Ascending aorta (tissue), 2 donors: ENCODE results near the gene NEIL3. TPM values are rescaled to one million over a fixed set of nuclear protein-coding genes. Genes with fewer than 3 reads are reported as not detected.

Source experiments
- DNase-seq, 2 donors: peaks; one replicate each; pipeline ENCODE4 v3.0.0-alpha.2; 2019; ENCODE audit warnings: low spot score in 2 of 2
- H3K27ac ChIP-seq, 2 donors: fragments of 200-600 bp; sonication (generic); one replicate each; pipeline ENCODE4 v1.5.1; 2016 to 2017; ENCODE audit warnings: mild to moderate bottlenecking in 1 of 2
- H3K27me3 ChIP-seq: fragments of 200-600 bp; sonication (generic); one replicate; pipeline ENCODE4 v1.5.1; 2017
- H3K36me3 ChIP-seq, 2 donors: fragments of 200-600 bp; sonication (generic); one replicate each; pipeline ENCODE4 v1.5.1; 2016
- H3K4me1 ChIP-seq, 2 donors: fragments of 200-600 bp; sonication (generic); one replicate each; pipeline ENCODE4 v1.5.1; 2016 to 2017; ENCODE audit warnings: mild to moderate bottlenecking in 1 of 2
- H3K4me3 ChIP-seq, 2 donors: fragments of 200-600 bp; sonication (generic); one replicate each; pipeline ENCODE4 v1.5.1; 2016 to 2017; ENCODE audit warnings: mild to moderate bottlenecking in 1 of 2
- H3K9me3 ChIP-seq, 2 donors: fragments of 200-600 bp; sonication (generic); one replicate each; pipeline ENCODE4 v1.5.1; 2016
- intact Hi-C: fragments of 100-400 bp; cut with DNase I; formaldehyde crosslinking; loops from one replicate; pipeline ENCODE4 v1.15.1; 2023
- total RNA-seq: library from RNA; depleted of rRNA; stranded (reverse); fragments of >200 nt; gene quantifications from one replicate; pipeline ENCODE4 v1.1.0, GENCODE V29; 2016
- TF ChIP-seq, protein P1 (sequence below), 3 experiments: fragments of 200-600 bp in 2 of 3; fragments of 450-650 bp in 1 of 3; sonication (generic) in 2 of 3; IDR thresholded peaks; one replicate each; pipeline ENCODE4 v1.5.1; 2016 to 2019; ENCODE audit warnings: antibody characterized with exemption in 3 of 3, mild to moderate bottlenecking in 1 of 3, moderate library complexity in 1 of 3

NEIL3 gene
- total RNA-seq, 1 donor from 2014 or later, result not detected

DNA sequence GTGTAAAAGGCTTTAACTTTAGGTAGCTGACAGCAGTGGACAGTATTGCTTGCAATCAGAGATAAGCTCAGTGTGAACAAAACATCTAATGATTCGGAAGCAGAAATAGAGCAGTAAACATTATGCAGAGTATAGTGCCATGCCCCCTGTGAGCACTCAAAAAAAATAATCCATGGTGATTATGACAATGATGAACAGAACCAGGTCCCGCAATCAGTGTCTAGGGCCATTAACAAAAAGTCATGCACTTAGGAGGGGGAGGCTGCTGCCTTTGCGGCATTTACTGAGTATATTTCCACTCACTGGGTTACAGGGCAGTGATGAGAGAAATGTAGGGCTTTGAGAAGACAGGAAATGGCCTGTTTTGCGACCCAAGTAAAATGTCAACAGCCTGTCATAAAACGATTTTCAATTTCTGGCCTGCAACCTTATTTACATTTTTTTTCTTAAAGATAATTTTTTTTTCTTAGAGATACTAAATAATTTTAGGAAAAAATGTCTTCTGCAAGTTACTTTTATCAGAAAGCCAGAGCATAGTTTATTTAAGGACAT is 27.3 kb upstream of the NEIL3 start:
- Histone ChIP-seq H3K4me3 (no peak overlapping the region), H3K36me3 (no peaks in the 10 kb centered on the region), H3K27ac (no peak overlapping the region), H3K27me3 (no peaks in the 10 kb centered on the region), H3K4me1 (no peaks in the 10 kb centered on the region), H3K9me3 (no peaks in the 10 kb centered on the region)
- intact Hi-C loops, result no loop called here
- no peak for DNase-seq
- TF ChIP-seq, protein P1, sequence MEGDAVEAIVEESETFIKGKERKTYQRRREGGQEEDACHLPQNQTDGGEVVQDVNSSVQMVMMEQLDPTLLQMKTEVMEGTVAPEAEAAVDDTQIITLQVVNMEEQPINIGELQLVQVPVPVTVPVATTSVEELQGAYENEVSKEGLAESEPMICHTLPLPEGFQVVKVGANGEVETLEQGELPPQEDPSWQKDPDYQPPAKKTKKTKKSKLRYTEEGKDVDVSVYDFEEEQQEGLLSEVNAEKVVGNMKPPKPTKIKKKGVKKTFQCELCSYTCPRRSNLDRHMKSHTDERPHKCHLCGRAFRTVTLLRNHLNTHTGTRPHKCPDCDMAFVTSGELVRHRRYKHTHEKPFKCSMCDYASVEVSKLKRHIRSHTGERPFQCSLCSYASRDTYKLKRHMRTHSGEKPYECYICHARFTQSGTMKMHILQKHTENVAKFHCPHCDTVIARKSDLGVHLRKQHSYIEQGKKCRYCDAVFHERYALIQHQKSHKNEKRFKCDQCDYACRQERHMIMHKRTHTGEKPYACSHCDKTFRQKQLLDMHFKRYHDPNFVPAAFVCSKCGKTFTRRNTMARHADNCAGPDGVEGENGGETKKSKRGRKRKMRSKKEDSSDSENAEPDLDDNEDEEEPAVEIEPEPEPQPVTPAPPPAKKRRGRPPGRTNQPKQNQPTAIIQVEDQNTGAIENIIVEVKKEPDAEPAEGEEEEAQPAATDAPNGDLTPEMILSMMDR (IDR thresholded peaks at IDR 0.05), result no peak

DNA sequence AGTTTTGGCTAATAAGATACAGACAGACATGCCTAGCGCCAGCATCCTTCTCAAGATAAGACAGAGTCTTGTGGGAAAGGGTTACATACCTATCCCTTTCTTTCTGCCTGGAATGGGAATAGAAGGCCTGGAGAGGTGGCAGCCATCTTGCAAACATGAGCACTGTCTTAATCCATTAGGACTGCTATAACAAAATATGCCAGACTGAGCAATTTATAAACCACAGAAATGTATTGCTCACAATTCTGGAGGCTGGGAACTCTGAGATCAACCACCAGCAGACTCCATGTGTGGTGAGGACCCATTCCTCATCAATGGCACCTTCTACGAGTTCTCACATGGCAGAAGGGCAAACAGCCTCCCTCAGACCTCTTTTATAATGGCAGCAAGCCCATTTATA is 26.5 kb upstream of the NEIL3 start:
- no peak overlapping the region for H3K4me3 ChIP-seq
- no peak for DNase-seq
- TF ChIP-seq, protein P1 (IDR thresholded peaks at IDR 0.05), result no peak
- H3K36me3 ChIP-seq, result no peaks in the 10 kb centered on the region
- intact Hi-C loops, result no loop called here
- H3K27me3 ChIP-seq, result no peaks in the 10 kb centered on the region
- no peaks in the 10 kb centered on the region for H3K4me1 ChIP-seq
- H3K27ac ChIP-seq, result no peak overlapping the region
- no peaks in the 10 kb centered on the region for H3K9me3 ChIP-seq

DNA sequence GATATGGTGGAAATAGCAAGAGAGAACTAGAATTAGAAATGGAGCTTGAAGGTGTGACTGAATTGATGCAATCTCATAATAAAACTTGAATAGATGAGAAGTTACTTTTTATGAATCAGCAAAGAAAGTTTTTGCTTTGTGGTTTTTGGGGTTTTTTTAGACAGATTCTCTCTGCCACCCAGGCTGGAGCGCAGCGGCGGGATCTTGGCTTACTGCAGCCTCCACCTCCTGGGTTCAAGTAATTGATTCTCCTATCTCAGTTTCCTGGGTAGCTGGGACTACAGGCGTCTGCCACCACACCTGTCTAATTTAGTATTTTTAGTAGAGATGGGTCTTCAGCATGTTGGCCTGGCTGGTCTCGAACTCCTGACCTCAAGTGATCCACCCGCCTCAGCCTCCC is 23.7 kb upstream of the NEIL3 start:
- Histone ChIP-seq H3K27me3 (no peaks in the 10 kb centered on the region), H3K27ac (no peak overlapping the region), H3K36me3 (no peaks in the 10 kb centered on the region), H3K4me1 (no peaks in the 10 kb centered on the region), H3K9me3 (no peaks in the 10 kb centered on the region), H3K4me3 (no peak overlapping the region)
- TF ChIP-seq, protein P1 (IDR thresholded peaks at IDR 0.05), result no peak
- no peak for DNase-seq
- intact Hi-C loops, result no loop called here

DNA sequence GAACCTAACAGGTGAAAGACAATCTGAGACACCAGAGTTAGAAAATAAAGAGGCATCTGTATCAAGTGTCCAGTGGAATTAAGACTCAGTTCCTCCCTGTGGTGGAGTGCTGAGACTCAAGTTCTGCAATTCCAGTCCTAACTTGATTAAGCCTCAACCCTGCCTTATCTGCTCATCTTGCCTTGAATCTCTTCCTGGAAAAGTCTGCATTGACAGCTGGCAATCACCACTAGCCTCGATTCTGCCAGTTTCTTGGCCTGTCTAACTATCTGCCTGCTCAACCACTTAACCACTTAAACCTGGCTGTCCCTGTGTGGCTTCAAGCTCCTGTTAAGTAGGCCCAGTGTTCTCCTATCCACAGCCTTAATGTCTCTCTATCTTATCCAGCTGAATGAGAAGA is 22.4 kb upstream of the NEIL3 start:
- H3K36me3 ChIP-seq, result no peaks in the 10 kb centered on the region
- intact Hi-C loops, result no loop called here
- H3K27me3 ChIP-seq, result no peaks in the 10 kb centered on the region
- TF ChIP-seq, protein P1 (IDR thresholded peaks at IDR 0.05), result no peak
- no peak for DNase-seq
- no peaks in the 10 kb centered on the region for H3K4me1 ChIP-seq
- no peak overlapping the region for H3K4me3 ChIP-seq
- no peaks in the 10 kb centered on the region for H3K9me3 ChIP-seq
- H3K27ac ChIP-seq, result no peak overlapping the region

DNA sequence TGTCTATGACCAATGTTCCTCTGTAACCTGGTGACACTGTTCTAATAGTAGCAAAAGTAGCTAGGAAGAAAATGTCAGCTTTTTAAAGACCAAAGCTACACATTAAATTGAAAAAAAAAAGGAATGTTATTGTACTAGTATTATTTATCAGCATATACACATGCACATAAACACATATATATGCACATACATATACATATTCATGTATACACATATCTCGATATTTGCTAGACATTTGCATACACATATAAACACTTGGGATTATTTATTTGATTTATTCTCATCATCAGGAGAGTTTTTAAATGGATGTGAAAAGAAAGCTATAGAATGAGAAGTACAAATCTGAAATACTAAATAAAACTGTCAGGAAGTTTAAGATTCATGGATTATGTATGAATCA is 21.3 kb upstream of the NEIL3 start:
- Histone ChIP-seq H3K4me3 (no peak overlapping the region), H3K27me3 (no peaks in the 10 kb centered on the region), H3K27ac (no peak overlapping the region), H3K4me1 (no peaks in the 10 kb centered on the region), H3K9me3 (no peaks in the 10 kb centered on the region), H3K36me3 (no peaks in the 10 kb centered on the region)
- intact Hi-C loops, result no loop called here
- TF ChIP-seq, protein P1 (IDR thresholded peaks at IDR 0.05), result no peak
- DNase-seq, result no peak

DNA sequence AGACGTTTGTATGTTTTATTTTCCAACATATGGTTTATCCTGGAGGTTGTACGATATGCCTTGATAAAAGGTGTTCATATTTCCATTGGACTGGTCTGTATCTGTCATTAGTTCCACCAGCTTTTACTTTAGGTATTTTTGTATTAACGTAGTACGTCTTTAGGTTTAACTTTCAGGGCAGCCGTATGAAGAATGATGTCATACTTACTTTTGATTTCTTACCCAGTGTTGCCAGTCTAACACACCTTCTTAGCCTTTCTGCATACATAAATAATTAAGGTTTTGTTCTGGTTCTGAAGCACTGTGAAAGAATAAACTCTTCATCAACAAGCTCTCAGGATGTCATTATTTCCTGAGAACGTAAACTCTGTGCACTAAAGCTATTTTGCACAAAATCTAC is 18.9 kb upstream of the NEIL3 start:
- Histone ChIP-seq H3K9me3 (no peaks in the 10 kb centered on the region), H3K36me3 (no peaks in the 10 kb centered on the region), H3K4me3 (no peak overlapping the region), H3K4me1 (peaks cover 0 to 12% of the 10 kb centered on the region in 2 donors), H3K27ac (no peak overlapping the region), H3K27me3 (no peaks in the 10 kb centered on the region)
- intact Hi-C loops, result loop anchor here (5.0 kb wide), 1 partner anchor 38 kb away; no protein-coding TSS in a partner anchor
- no peak for DNase-seq
- TF ChIP-seq, protein P1 (IDR thresholded peaks at IDR 0.05), result no peak
